GM12878 (cell line): Measurements from ENCODE around the gene COPS6. TPM values are rescaled to one million over a fixed set of nuclear protein-coding genes. Genes with fewer than 3 reads are reported as not detected.

ENCODE experiments used
- ATAC-seq: fragments of 200-7000 bp; cut with Tn5 transposase; 3 replicates; pipeline ENCODE4 v1.9.1; 2020; ENCODE audit warnings: mild to moderate bottlenecking, moderate library complexity
- BruUV-seq: library from RNA; stranded (reverse); fragments of 400-500 nt; replicated peaks from 2 replicates; lab custom pipeline; 2021; lab: Mats Ljungman, UMichigan
- CTCF ChIA-PET: fragments of 300-600 bp; sonication (Branson Sonifier 250); formaldehyde crosslinking; extraction: SDS; loops from one replicate; lab custom pipeline; 2021; ENCODE audit warnings: inconsistent platforms; lab: Yijun Ruan, JAX
- POLR2A ChIA-PET: fragments of 350-600 bp; formaldehyde crosslinking; extraction: SDS; loops from one replicate; lab custom pipeline; 2021; ENCODE audit warnings: inconsistent platforms; lab: Charles Lee
- RAD21 ChIA-PET: fragments of 300-600 bp; sonication (Branson Sonifier 250); formaldehyde crosslinking; loops from one replicate; lab custom pipeline; 2023; ENCODE audit warnings: antibody characterized with exemption; ENCODE audit not compliant: unreplicated experiment; lab: Charles Lee
- SMC1A ChIA-PET: fragments of 300-600 bp; sonication (Branson Sonifier 250); formaldehyde crosslinking; loops from one replicate; lab custom pipeline; 2023; ENCODE audit not compliant: unreplicated experiment, uncharacterized antibody; lab: Charles Lee
- DNase-seq: peaks from one replicate; pipeline ENCODE4 v3.0.0-alpha.2; 2011; ENCODE audit warnings: low read depth, low spot score
- FAIRE-seq: peaks from 3 replicates; lab custom pipeline; 2011; peaks lifted over from hg19 to GRCh38; lab: Jason Lieb, UNC
- H2AFZ ChIP-seq: 2 replicates; pipeline ENCODE4 v1.6.0; 2011; ENCODE audit warnings: low read depth, low read length, control low read depth; ENCODE audit not compliant: control insufficient read depth
- H3K27ac ChIP-seq: 2 replicates; pipeline ENCODE4 v1.5.1; 2011; ENCODE audit warnings: control low read depth; ENCODE audit not compliant: control insufficient read depth, insufficient read depth
- H3K27me3 ChIP-seq, 2 experiments: replicated peaks in 1 of 2; 2 replicates each; pipeline versions ENCODE4 v1.6.0 to v1.6.1; 2011; ENCODE audit warnings: low read length in 1 of 2; ENCODE audit not compliant: control insufficient read depth in 2 of 2, insufficient read depth in 2 of 2
- H3K36me3 ChIP-seq, 2 experiments: 2 replicates each; pipeline ENCODE4 v1.5.1; 2011; ENCODE audit warnings: low read length in 1 of 2; ENCODE audit not compliant: control insufficient read depth in 2 of 2, insufficient read depth in 2 of 2
- H3K4me1 ChIP-seq: 2 replicates; pipeline ENCODE4 v1.6.1; 2011; ENCODE audit warnings: mild to moderate bottlenecking, low read length, moderate library complexity, mixed read lengths; ENCODE audit not compliant: control insufficient read depth, insufficient read depth
- H3K4me2 ChIP-seq: 2 replicates; pipeline ENCODE4 v1.6.0; 2011; ENCODE audit warnings: control low read depth; ENCODE audit not compliant: control insufficient read depth, insufficient read depth
- H3K4me3 ChIP-seq: fragments of 200-600 bp; sonication (generic); 2 replicates; pipeline ENCODE4 v1.5.1; 2016
- H3K79me2 ChIP-seq: 2 replicates; pipeline ENCODE4 v1.6.0; 2011; ENCODE audit warnings: low read length; ENCODE audit not compliant: control insufficient read depth, insufficient read depth
- H3K9ac ChIP-seq: 2 replicates; pipeline ENCODE4 v1.8.0; 2011; ENCODE audit warnings: low read length, control low read depth, mixed read lengths; ENCODE audit not compliant: control insufficient read depth, insufficient read depth
- H3K9me3 ChIP-seq: replicated peaks from 3 replicates; pipeline ENCODE4 v1.5.1; 2011; ENCODE audit warnings: mild to moderate bottlenecking, low read length; ENCODE audit not compliant: control insufficient read depth, insufficient read depth
- H4K20me1 ChIP-seq: 2 replicates; pipeline ENCODE4 v1.6.0; 2011; ENCODE audit not compliant: control insufficient read depth, insufficient read depth
- ATF3 ChIP-seq: IDR thresholded peaks from 2 replicates; pipeline ENCODE4 v1.6.1; 2011; ENCODE audit warnings: low read depth, mild to moderate bottlenecking, low read length, moderate library complexity, borderline replicate concordance; ENCODE audit errors: extremely low read depth
- BACH1 ChIP-seq: fragments of 450-650 bp; IDR thresholded peaks from 2 replicates; pipeline ENCODE4 v1.6.1; 2017; ENCODE audit warnings: mild to moderate bottlenecking, borderline replicate concordance
- CEBPZ ChIP-seq: fragments of 150-350 bp; IDR thresholded peaks from 2 replicates; pipeline ENCODE4 v1.6.1; 2016; ENCODE audit warnings: low read depth, low read length
- CREB1 ChIP-seq: IDR thresholded peaks from 2 replicates; pipeline ENCODE4 v1.6.1; 2012; ENCODE audit warnings: low read depth, mild to moderate bottlenecking, inconsistent platforms
- HDAC6 ChIP-seq: fragments of 200-600 bp; sonication (generic); IDR thresholded peaks from one replicate; pipeline ENCODE4 v1.8.0; 2017; ENCODE audit warnings: antibody characterized with exemption; ENCODE audit not compliant: unreplicated experiment
- HDGF ChIP-seq: fragments of 450-650 bp; IDR thresholded peaks from 2 replicates; pipeline ENCODE4 v1.6.1; 2016; ENCODE audit warnings: antibody characterized with exemption
- IRF3 ChIP-seq: fragments of 450-650 bp; IDR thresholded peaks from 2 replicates; pipeline ENCODE4 v1.6.1; 2014; ENCODE audit warnings: mild to moderate bottlenecking
- IRF4 ChIP-seq: IDR thresholded peaks from 2 replicates; pipeline ENCODE4 v1.6.1; 2011; ENCODE audit warnings: low read depth, low read length
- JUNB ChIP-seq: IDR thresholded peaks from 2 replicates; pipeline ENCODE4 v1.6.1; 2016; ENCODE audit warnings: antibody characterized with exemption, mild to moderate bottlenecking
- RAD21 ChIP-seq: IDR thresholded peaks from 2 replicates; pipeline ENCODE4 v1.6.1; 2011; ENCODE audit warnings: mild to moderate bottlenecking, low read depth, low read length, moderate library complexity; ENCODE audit not compliant: insufficient read depth
- SIX5 ChIP-seq: IDR thresholded peaks from 2 replicates; pipeline ENCODE4 v1.6.1; 2011; ENCODE audit warnings: mild to moderate bottlenecking, low read depth, low read length, moderate library complexity; ENCODE audit not compliant: severe bottlenecking
- SMAD5 ChIP-seq: IDR thresholded peaks from 2 replicates; pipeline ENCODE4 v1.6.1; 2016; ENCODE audit warnings: antibody characterized with exemption, low read depth
- ZBED1 ChIP-seq: IDR thresholded peaks from 2 replicates; pipeline ENCODE4 v1.6.1; 2016; ENCODE audit warnings: borderline replicate concordance
- ZNF687 ChIP-seq: fragments of 450-650 bp; IDR thresholded peaks from 2 replicates; pipeline ENCODE4 v1.6.1; 2017; ENCODE audit warnings: mild to moderate bottlenecking, moderate library complexity
- ZZZ3 ChIP-seq: IDR thresholded peaks from 2 replicates; pipeline ENCODE4 v1.6.1; 2011; ENCODE audit warnings: low read depth; ENCODE audit not compliant: control insufficient read depth, insufficient read length
- WGBS: methylation state at CpG from one replicate; pipeline ENCODE4 v1.1.6; 2016; ENCODE audit warnings: low lambda C conversion rate; ENCODE audit not compliant: insufficient replicate concordance, insufficient coverage; ENCODE audit errors: missing lambda C conversion rate; 5-methylcytosine and 5-hydroxymethylcytosine counted together
- in situ Hi-C: fragments of 300-500 bp; cut with MboI; formaldehyde crosslinking; loops from 9 replicates; pipeline ENCODE4 v1.14.3; 2018; ENCODE audit warnings: mixed read lengths
- intact Hi-C: fragments of 100-400 bp; cut with micrococcal nuclease; formaldehyde crosslinking; loops from one replicate; pipeline ENCODE4 v1.14.2; 2022; ENCODE audit not compliant: unreplicated experiment
- polyA plus RNA-seq, 11 experiments: library from polyadenylated mRNA; depleted of rRNA in 4 of 11; unstranded in 6 of 11; stranded (reverse) in 5 of 11; fragments of >200 nt; fragmentation: Nextera tagmentation in 4 of 11; fragmentation: Illumina TruSeq in 1 of 11; extraction: Ambion mirVana in 4 of 11; extraction: Trizol in 1 of 11; gene quantifications; 1 replicate in 1 of 11; 2 replicates in 10 of 11; pipeline versions ENCODE4 v1.2.1 to v1.2.3, GENCODE V29; 2011 to 2016; ENCODE audit warnings: inconsistent platforms in 2 of 11, missing spikeins in 2 of 11, low read depth in 1 of 11
- total RNA-seq, 4 experiments: library from RNA; depleted of rRNA in 3 of 4; stranded (reverse); fragments of >200 nt in 3 of 4; fragmentation: Illumina TruSeq in 1 of 4; extraction: Trizol in 1 of 4; gene quantifications; 2 replicates each; pipeline versions ENCODE4 v1.2.1 to v1.2.3, GENCODE V29; 2013 to 2021

COPS6 gene
- total and polyA plus RNA-seq, 10 of the 15 experiments (the other 5 are each of a cell fraction or from before 2014, with no cell fraction given), result 28.5 to 182 (median 81.5) TPM

GRCh38 chr7:100100420-100101015 lies 11.7 kb downstream of the COPS6 start:
- Histone ChIP-seq H3K79me2 (peaks cover 29% of the 10 kb centered on the region), H3K9me3 (no peaks in the 10 kb centered on the region), H3K9ac (peak overlapping the region; percentile 98), H3K27me3 (no peaks in the 10 kb centered on the region), H3K4me3 (peak overlapping the region; percentile 88), H4K20me1 (peaks cover 2% of the 10 kb centered on the region; the same call in 1 of the 2 replicates), H3K4me1 (peaks cover 16% of the 10 kb centered on the region), H3K36me3 (peaks cover 31 to 34% of the 10 kb centered on the region in 2 experiments), H3K27ac (peak overlapping the region; percentile 97), H3K4me2 (peak overlapping the region; percentile 80), H2AFZ (no peak overlapping the region; the same call in none of the 2 replicates)
- ChIA-PET RAD21 (interaction anchor here (0.8 to 2.7 kb wide), 6 partner anchors 12 to 438 kb away, joined by 3 to 23 read pairs (median 8); partner anchors contain the start of gene MBLAC1), SMC1A (interaction anchor here (0.8 to 2.4 kb wide), 7 partner anchors 11 to 173 kb away, joined by 3 to 14 read pairs (median 4); no protein-coding TSS in a partner anchor), POLR2A (interaction anchor here (0.5 to 2.9 kb wide), 18 partner anchors 11 to 441 kb away, joined by 3 to 39 read pairs (median 4); partner anchors contain the start of genes CNPY4, COPS6, GAL3ST4 and LAMTOR4), CTCF (interaction anchor here (0.6 to 1.7 kb wide), 7 partner anchors 11 to 245 kb away, joined by 3 to 4 read pairs (median 3); no protein-coding TSS in a partner anchor)
- 1% methylated on average over 57 of the region's 61 CpGs for WGBS
- intact Hi-C loops, result loop anchor here (1.0 to 2.0 kb wide), 3 partner anchors 18 to 48 kb away; partner anchors contain the start of gene LAMTOR4
- FAIRE-seq (peak; percentile 92), DNase-seq (peak; percentile 56), ATAC-seq (peak; percentile 89)
- BruUV-seq, result no TSS peak
- in situ Hi-C loops, result no loop called here
- no peak for TF ChIP-seq ATF3
- TF ChIP-seq BACH1, result peak; percentile 68
- peak; percentile 62; the same call in 1 of the 2 replicates for TF ChIP-seq IRF4
- no peak for TF ChIP-seq ZBED1
- TF ChIP-seq SMAD5, result no peak
- TF ChIP-seq JUNB, result no peak
- TF ChIP-seq ZNF687, result no peak
- TF ChIP-seq RAD21, result no peak
- TF ChIP-seq IRF3, result 0 out of 2 replicates have a peak, but pooled peaks have one; percentile 9
- TF ChIP-seq HDAC6, result no peak
- TF ChIP-seq SIX5, result no peak
- no peak for TF ChIP-seq CEBPZ
- peak; percentile 92 for TF ChIP-seq CREB1
- no peak for TF ChIP-seq HDGF
- TF ChIP-seq ZZZ3, result no peak
